Suprapubic skin (tissue), 3 donors: ENCODE results near the gene CDKN2B.

Experiments used
- CTCF ChIP-seq, 2 donors: fragments of 200-600 bp in 1 of 2; fragments of 450-650 bp in 1 of 2; sonication (generic) in 1 of 2; IDR thresholded peaks; one replicate each; pipeline ENCODE4 v1.5.1; 2016 to 2019; ENCODE audit warnings: antibody characterized with exemption in 2 of 2, mild to moderate bottlenecking in 1 of 2, moderate library complexity in 1 of 2
- EP300 ChIP-seq: sonication (generic); formaldehyde crosslinking; IDR thresholded peaks from one replicate; pipeline ENCODE4 v1.6.1; 2017; ENCODE audit warnings: antibody characterized with exemption
- POLR2A ChIP-seq, 2 donors: fragments of 450-650 bp; IDR thresholded peaks; one replicate each; pipeline ENCODE4 v1.6.1; 2017; ENCODE audit warnings: antibody characterized with exemption in 2 of 2, mild to moderate bottlenecking in 2 of 2, moderate library complexity in 2 of 2

GRCh38 chr9:21968331-21969010 is 40.6 kb downstream of the CDKN2B start:
- no peak for TF ChIP-seq CTCF (IDR thresholded peaks at IDR 0.05)
- TF ChIP-seq EP300 = no peak
- no peak for TF ChIP-seq POLR2A (IDR thresholded peaks at IDR 0.05)
